ENCODE data around the gene GIT2.

GIT2 gene

DNA sequence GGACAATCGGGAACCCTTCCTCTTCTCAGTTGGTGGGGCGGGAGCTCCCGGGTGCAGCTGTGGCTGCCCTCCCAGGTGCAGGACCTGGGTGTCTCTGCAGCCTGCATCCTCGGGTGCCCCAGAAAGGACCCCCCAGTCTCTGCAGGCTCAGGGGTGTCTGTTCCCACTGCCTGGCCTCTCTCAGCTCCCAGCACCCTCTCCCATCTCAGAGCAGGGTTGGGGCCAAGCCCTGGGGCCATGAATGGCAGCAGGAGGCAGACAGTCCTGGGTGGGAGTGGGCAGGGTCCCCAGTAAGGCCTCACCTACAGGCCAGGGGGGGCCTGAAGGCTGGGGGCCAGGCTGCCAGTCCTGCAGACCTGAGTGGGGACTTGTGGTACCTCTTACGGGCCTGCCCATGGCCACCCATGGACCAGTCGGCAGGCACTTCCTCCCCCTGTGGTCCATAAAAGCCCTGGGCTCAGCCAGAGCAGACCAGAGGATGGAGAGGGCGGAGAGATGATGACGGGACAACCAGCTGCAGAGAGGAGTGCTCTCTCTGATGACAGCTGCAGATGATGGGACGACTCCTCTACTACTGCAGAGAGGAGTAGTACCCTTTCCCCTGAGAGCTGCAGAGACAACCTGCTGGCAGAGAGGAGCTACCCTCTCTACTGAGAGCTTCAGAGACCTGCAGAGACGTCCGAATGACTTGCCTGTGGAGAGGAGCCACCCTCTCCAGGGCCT, 69.5 kb downstream of the GIT2 start:
- DNase-seq (ENCODE audit: extremely low read depth, low read depth) = no peak
- TF ChIP-seq, protein P1, sequence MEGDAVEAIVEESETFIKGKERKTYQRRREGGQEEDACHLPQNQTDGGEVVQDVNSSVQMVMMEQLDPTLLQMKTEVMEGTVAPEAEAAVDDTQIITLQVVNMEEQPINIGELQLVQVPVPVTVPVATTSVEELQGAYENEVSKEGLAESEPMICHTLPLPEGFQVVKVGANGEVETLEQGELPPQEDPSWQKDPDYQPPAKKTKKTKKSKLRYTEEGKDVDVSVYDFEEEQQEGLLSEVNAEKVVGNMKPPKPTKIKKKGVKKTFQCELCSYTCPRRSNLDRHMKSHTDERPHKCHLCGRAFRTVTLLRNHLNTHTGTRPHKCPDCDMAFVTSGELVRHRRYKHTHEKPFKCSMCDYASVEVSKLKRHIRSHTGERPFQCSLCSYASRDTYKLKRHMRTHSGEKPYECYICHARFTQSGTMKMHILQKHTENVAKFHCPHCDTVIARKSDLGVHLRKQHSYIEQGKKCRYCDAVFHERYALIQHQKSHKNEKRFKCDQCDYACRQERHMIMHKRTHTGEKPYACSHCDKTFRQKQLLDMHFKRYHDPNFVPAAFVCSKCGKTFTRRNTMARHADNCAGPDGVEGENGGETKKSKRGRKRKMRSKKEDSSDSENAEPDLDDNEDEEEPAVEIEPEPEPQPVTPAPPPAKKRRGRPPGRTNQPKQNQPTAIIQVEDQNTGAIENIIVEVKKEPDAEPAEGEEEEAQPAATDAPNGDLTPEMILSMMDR (IDR thresholded peaks at IDR 0.05; ENCODE audit: low read depth, low read length) = no peak

DNA sequence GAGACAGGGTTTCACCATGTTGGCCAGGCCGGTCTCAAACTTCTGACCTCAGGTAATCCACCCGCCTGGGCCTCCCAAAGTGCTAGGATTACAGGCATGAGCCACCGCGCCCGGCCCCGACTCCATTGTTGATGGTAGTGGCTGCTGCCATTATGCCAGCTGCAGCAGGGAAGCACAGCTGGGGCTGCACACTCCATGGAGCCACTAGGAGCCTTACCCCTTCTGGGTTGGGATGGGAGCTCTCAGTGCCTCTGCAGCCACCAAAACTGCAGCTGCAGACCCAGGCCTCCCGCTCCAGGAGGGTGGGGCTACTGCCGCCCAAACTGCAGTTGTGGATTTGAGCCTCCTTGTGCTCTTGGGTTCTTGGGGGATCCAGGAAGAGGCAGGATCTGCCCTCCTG, 70.2 kb downstream of the GIT2 start:
- DNase-seq (ENCODE audit: extremely low read depth, low read depth) = no peak
- TF ChIP-seq, protein P1 (IDR thresholded peaks at IDR 0.05; ENCODE audit: low read depth, low read length) = no peak

DNA sequence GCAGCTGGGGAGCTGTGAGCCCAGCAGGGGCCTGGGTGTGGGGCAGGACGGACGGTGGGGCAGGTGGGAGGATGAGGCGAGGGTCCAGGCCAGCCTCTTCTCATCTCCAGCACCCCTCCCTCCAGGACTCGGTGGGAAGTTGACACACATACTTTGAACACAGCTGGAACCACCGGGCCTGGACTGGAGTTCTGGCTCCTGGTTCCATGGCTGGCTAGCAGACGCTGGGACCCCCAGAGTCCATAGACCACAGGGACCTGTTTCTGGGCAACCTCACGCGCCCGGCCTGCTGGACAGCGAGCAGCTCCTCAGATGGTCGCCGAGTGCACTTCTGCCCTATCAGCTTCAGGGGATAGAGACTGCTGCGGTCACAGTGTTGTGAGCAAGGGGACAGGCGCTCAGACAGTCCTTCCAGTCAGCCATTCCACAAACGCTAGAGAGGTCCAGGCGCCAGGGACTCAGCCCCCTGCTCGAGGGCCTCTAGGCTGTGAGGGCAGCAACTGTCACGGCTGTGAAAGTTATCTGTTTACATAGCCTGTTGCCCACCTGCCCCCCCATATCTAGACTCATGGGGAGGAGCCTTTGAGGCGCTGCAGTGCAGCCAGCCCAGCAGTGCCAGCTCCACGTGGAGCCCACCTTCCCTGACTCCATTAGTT, 70.9 kb downstream of the GIT2 start:
- TF ChIP-seq, protein P1 (IDR thresholded peaks at IDR 0.05; ENCODE audit: low read depth, low read length) = no peak
- no peak for DNase-seq (ENCODE audit: extremely low read depth, low read depth)

DNA sequence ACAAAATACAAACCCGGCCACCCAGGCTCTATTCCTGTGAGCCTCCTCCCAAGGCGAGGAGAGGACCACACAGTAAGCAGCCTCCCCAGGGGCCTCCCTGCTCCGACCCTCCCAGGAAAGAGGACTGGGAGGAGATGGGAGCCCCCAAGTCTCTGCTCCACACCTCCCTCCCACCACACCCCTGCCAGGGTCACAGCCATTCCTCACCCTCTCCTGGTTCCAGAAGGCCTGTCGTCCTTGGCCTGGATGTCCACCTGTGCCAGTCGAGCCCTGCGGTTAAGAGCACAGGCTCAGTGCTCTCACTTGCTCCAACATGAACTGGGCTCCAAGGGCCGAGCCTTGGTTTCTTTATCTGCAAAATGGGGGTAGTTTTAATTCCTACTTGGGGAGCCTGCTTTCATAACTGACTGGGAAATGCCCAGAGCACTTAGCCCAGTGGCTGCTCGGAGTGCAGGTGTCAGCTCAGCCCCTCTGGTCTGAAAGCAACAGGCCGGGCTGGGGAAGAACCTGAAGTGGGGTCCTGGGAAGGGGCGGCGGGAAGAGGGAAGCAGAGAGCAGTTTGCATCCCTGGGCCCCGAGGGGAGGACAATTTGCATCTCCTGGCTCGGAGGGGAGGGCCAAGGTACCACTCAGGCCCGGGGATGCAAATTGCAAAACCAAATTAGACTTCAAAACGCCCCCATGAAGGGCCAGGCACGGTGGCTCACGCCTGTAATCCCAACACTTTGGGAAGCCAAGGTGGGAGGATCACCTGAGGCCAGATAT, 72.5 kb downstream of the GIT2 start:
- TF ChIP-seq, protein P1 (IDR thresholded peaks at IDR 0.05; ENCODE audit: low read depth, low read length) = no peak
- DNase-seq (ENCODE audit: extremely low read depth, low read depth) = no peak

DNA sequence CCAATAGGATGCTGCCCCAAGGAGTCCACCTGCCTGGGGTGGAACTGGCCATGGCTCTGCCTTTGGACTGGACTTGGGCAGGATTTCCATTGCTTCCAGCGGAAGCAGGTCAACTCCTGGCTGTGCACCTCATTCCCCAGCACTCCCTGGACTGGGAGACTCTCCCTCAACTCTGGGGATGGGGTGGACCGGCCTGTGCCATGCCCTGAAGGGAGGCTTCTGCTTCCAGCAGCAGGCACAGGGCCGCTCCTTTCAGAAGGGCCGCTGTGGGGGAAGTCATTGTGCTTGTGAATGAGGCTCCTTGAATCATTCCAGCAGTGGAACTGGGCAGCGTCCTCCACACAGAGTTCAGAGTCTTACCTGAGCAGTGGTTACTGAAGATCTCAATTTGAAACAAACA, 73.1 kb downstream of the GIT2 start:
- no peak for DNase-seq (ENCODE audit: extremely low read depth, low read depth)
- TF ChIP-seq, protein P1 (IDR thresholded peaks at IDR 0.05; ENCODE audit: low read depth, low read length) = no peak

DNA sequence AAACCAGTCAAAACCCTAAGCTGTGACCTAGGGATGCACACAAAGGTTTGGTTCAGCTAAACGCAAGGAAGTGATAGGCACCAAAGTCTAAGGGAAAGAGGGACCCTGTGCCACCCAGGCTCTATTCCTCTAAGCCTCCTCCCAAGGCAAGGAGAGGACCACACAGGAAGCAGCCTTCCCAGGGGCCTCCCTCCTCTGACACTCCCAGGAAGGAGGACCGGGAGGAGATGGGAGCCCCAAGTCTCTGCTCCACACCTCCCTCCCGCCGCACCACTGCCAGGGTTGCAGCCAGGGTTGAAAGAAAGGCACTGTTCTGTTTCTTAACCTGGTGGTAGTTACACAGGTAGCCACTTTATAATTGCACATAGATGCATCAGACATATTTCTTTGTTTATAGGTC, 74.2 kb downstream of the GIT2 start:
- TF ChIP-seq, protein P1 (IDR thresholded peaks at IDR 0.05; ENCODE audit: low read depth, low read length) = no peak

More for the DNA sequence above, 74.2 kb downstream of the GIT2 start:
- no peak for DNase-seq (ENCODE audit: extremely low read depth, low read depth)
